ENCODE results near the gene ANKRD33B. TPM values are rescaled to one million over a fixed set of nuclear protein-coding genes. Genes with fewer than 3 reads are reported as not detected.

ANKRD33B gene
- total and polyA plus RNA-seq, 2 of the 8 experiments (the other 6 are each of a cell fraction or from before 2014, with no cell fraction given) = 6.9 to 20.6 TPM

DNA sequence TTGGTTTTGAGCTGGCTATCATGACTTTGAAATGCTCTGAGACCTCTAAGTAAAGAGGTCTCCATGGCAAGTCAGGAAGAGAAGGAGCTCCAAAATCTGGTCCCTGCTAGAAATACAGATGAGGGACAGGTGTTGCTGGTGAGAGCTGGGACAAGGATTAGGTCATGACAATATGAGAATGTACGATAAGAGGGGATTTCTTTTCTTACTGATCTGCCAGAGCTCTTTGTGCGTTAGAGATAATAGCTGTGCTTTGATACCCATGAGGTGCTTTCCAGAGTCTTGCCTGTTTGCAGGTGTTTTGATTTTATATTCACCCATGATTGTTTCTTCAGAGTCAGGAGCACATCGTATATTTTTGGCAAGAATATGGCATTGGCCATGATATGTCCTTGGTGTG is 56.5 kb downstream of the ANKRD33B start (continued):
- TF ChIP-seq, protein P1, sequence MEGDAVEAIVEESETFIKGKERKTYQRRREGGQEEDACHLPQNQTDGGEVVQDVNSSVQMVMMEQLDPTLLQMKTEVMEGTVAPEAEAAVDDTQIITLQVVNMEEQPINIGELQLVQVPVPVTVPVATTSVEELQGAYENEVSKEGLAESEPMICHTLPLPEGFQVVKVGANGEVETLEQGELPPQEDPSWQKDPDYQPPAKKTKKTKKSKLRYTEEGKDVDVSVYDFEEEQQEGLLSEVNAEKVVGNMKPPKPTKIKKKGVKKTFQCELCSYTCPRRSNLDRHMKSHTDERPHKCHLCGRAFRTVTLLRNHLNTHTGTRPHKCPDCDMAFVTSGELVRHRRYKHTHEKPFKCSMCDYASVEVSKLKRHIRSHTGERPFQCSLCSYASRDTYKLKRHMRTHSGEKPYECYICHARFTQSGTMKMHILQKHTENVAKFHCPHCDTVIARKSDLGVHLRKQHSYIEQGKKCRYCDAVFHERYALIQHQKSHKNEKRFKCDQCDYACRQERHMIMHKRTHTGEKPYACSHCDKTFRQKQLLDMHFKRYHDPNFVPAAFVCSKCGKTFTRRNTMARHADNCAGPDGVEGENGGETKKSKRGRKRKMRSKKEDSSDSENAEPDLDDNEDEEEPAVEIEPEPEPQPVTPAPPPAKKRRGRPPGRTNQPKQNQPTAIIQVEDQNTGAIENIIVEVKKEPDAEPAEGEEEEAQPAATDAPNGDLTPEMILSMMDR (IDR thresholded peaks at IDR 0.05; ENCODE audit: control extremely low read depth in 1 of 3, insufficient read depth in 1 of 3, low read depth in 1 of 3, low read length in 3 of 3) = no peak
- TF ChIP-seq POLR2AphosphoS5 (IDR thresholded peaks at IDR 0.05; ENCODE audit: low read depth, low read length) = no peak
- TF ChIP-seq BCL11A (IDR thresholded peaks at IDR 0.05; ENCODE audit: low read depth in 2 of 2, low read length in 2 of 2) = no peak
- no peak for TF ChIP-seq RNF2 (IDR thresholded peaks at IDR 0.05; ENCODE audit: borderline replicate concordance, low read depth, low read length, missing control alignments, poor library complexity, severe bottlenecking)
- no peak for TF ChIP-seq HDAC2 (IDR thresholded peaks at IDR 0.05; ENCODE audit: borderline replicate concordance in 1 of 2, low read depth in 2 of 2, low read length in 2 of 2)
